Mesenchymal stem cell (in vitro differentiated cells and primary cell): ENCODE measurements around the gene CNDP2. TPM values are rescaled to one million over a fixed set of nuclear protein-coding genes. Genes with fewer than 3 reads are reported as not detected.
A peak's percentile ranks its signal among the peaks of the same experiment; 100 is the strongest.

ENCODE experiments used
- DNase-seq: peaks from one replicate; pipeline ENCODE4 v3.0.0-alpha.2; 2013
- H2AFZ ChIP-seq: one replicate; pipeline ENCODE4 v1.6.1; 2013; ENCODE audit warnings: low read depth, mild to moderate bottlenecking, control low read depth, inconsistent platforms, low read length, moderate library complexity
- H2AK5ac ChIP-seq: 2 replicates; pipeline ENCODE4 v1.6.1; 2013; ENCODE audit warnings: low read length, moderate library complexity, mild to moderate bottlenecking, inconsistent platforms; ENCODE audit not compliant: severe bottlenecking
- H2BK120ac ChIP-seq: one replicate; pipeline ENCODE4 v1.6.1; 2013; ENCODE audit warnings: low read depth, mild to moderate bottlenecking, inconsistent platforms, low read length, moderate library complexity
- H2BK12ac ChIP-seq, 2 experiments: one replicate each; pipeline ENCODE4 v1.6.1; 2013; ENCODE audit warnings: inconsistent platforms in 2 of 2, low read length in 2 of 2, mild to moderate bottlenecking in 2 of 2, moderate library complexity in 2 of 2, control low read depth in 1 of 2
- H2BK15ac ChIP-seq: one replicate; pipeline ENCODE4 v1.6.1; 2013; ENCODE audit warnings: mild to moderate bottlenecking, low read depth, inconsistent platforms; ENCODE audit not compliant: poor library complexity, severe bottlenecking
- H2BK5ac ChIP-seq: 2 replicates; pipeline ENCODE4 v1.6.1; 2013; ENCODE audit warnings: low read depth, mild to moderate bottlenecking, low read length, control low read depth, inconsistent platforms; ENCODE audit not compliant: poor library complexity, severe bottlenecking
- H3K14ac ChIP-seq, 2 experiments: one replicate each; pipeline ENCODE4 v1.6.1; 2013; ENCODE audit warnings: inconsistent platforms in 2 of 2, low read length in 2 of 2, control low read depth in 1 of 2, mild to moderate bottlenecking in 1 of 2, moderate library complexity in 1 of 2
- H3K18ac ChIP-seq, 2 experiments: one replicate each; pipeline ENCODE4 v1.6.1; 2013; ENCODE audit warnings: inconsistent platforms in 2 of 2, low read length in 2 of 2, control low read depth in 1 of 2, low read depth in 1 of 2, mild to moderate bottlenecking in 1 of 2
- H3K23ac ChIP-seq, 2 experiments: one replicate each; pipeline ENCODE4 v1.6.1; 2013; ENCODE audit warnings: inconsistent platforms in 2 of 2, low read length in 2 of 2, mild to moderate bottlenecking in 2 of 2, moderate library complexity in 2 of 2, control low read depth in 1 of 2
- H3K27ac ChIP-seq: 2 replicates; pipeline ENCODE4 v1.5.1; 2013; ENCODE audit warnings: mild to moderate bottlenecking, moderate library complexity, low read length, control low read depth, inconsistent platforms; ENCODE audit not compliant: poor library complexity, severe bottlenecking
- H3K27me3 ChIP-seq, 2 experiments: 2 replicates each; pipeline versions ENCODE4 v1.6.1 to v1.7.0; 2013; ENCODE audit warnings: low read length in 2 of 2, mild to moderate bottlenecking in 2 of 2, moderate library complexity in 2 of 2, control low read depth in 1 of 2, inconsistent platforms in 1 of 2; ENCODE audit not compliant: control insufficient read depth in 1 of 2, insufficient read depth in 1 of 2
- H3K36me3 ChIP-seq, 2 experiments: 2 replicates each; pipeline versions ENCODE4 v1.6.1 to v1.7.0; 2013; ENCODE audit warnings: low read length in 2 of 2, control low read depth in 1 of 2, inconsistent platforms in 1 of 2, low read depth in 1 of 2, mild to moderate bottlenecking in 1 of 2; ENCODE audit not compliant: insufficient read depth in 2 of 2, control insufficient read depth in 1 of 2
- H3K4ac ChIP-seq, 2 experiments: one replicate each; pipeline ENCODE4 v1.6.1; 2013; ENCODE audit warnings: inconsistent platforms in 2 of 2, low read length in 2 of 2, mild to moderate bottlenecking in 2 of 2, moderate library complexity in 2 of 2, control low read depth in 1 of 2, low read depth in 1 of 2
- H3K4me1 ChIP-seq: 2 replicates; pipeline ENCODE4 v1.6.1; 2013; ENCODE audit warnings: low read depth, low read length, control low read depth; ENCODE audit not compliant: control insufficient read depth, insufficient read depth
- H3K4me2 ChIP-seq: 2 replicates; pipeline ENCODE4 v1.6.1; 2013; ENCODE audit warnings: low read length, mild to moderate bottlenecking, inconsistent platforms; ENCODE audit not compliant: poor library complexity, severe bottlenecking
- H3K4me3 ChIP-seq, 2 experiments: 2 replicates each; pipeline versions ENCODE4 v1.5.1 to v1.7.0; 2013; ENCODE audit warnings: low read length in 2 of 2, mild to moderate bottlenecking in 2 of 2, control low read depth in 1 of 2, low read depth in 1 of 2; ENCODE audit not compliant: insufficient read depth in 1 of 2
- H3K79me1 ChIP-seq: replicated peaks from 2 replicates; pipeline ENCODE4 v1.6.1; 2013; ENCODE audit warnings: mild to moderate bottlenecking, control low read depth, low read length, inconsistent platforms; ENCODE audit not compliant: poor library complexity, severe bottlenecking
- H3K9ac ChIP-seq: 2 replicates; pipeline ENCODE4 v1.7.0; 2013; ENCODE audit warnings: mild to moderate bottlenecking, low read length, moderate library complexity
- H3K9me3 ChIP-seq: 2 replicates; pipeline ENCODE4 v1.7.0; 2013; ENCODE audit warnings: mild to moderate bottlenecking, low read length; ENCODE audit not compliant: control insufficient read depth
- H4K8ac ChIP-seq: one replicate; pipeline ENCODE4 v1.6.1; 2013; ENCODE audit warnings: inconsistent platforms, mild to moderate bottlenecking, low read length, moderate library complexity
- H4K91ac ChIP-seq: one replicate; pipeline ENCODE4 v1.6.1; 2013; ENCODE audit warnings: mild to moderate bottlenecking, low read length, inconsistent platforms
- WGBS: methylation state at CpG from one replicate; pipeline ENCODE4 v1.1.7; 2013; ENCODE audit warnings: mixed read lengths; 5-methylcytosine and 5-hydroxymethylcytosine counted together
- polyA plus RNA-seq, 2 experiments: library from polyadenylated mRNA; stranded (reverse); fragments of 200-250 nt; gene quantifications; one replicate each; pipeline ENCODE4 v1.2.3, GENCODE V29; 2013

The CNDP2 gene
- 77.8 TPM for polyA plus RNA-seq (2013, experiment 1 of 2)
- polyA plus RNA-seq (2013, experiment 2 of 2), result 74.3 TPM

DNA sequence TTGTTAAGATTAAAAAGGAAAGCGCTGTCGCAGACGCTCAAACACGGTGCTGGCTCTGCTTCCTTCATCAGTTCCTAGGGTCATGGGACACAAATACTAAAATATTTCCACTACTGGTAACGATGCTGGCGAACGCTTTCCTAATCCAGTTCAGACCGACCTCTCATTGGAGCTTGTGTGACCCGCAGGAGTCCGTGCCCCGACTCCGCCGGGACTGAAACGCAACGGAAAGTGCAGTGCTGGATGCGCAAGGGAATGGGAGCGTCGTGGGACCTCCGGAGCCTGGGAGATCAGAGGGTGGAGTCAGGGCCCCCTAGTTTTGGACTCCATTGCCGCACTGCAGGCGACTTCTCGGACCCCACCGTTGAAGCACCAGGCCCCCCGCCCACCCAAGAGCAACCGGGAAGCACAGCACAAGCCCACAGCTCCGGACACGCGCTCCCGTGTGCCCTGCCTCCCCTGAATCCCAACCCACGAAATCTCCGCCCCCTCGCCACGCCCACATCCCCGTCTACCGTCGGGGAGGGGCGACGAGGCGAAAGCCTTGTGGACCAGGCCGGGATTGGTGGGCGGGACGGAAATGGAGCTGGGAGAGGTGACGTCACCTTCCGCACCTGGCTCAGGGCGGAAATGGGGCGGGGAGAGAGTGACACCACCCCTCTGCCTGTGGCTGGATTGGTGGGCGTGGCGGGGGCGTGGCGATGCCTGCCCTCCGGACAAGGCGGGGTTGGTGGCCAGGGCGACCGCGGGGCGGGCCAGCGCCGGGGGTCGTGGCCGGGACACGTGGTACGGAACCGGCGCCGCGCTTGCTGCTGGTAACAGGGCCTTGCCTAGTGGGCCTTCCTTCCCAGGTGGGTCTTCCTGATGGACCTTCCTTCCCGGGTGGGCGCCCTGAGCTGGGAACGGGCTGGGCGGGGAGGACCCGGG, at the start of gene CNDP2:
TSS of gene CNDP2 (plus strand) at position 783 of the 927 bp plus-strand sequence. CDS start 3,611 bp downstream, outside the sequence.
- Histone ChIP-seq H3K4me3 (peak within 1 kb of the TSS; percentile 97), H3K79me1 (no peaks in the 10 kb centered on the region), H3K27me3 (peaks cover 0 to 6% of the 10 kb centered on the region in 2 experiments), H2BK12ac (peak within 1 kb of the TSS; percentile 23 to 38), H2AK5ac (peak within 1 kb of the TSS; percentile 67), H3K9ac (peak within 1 kb of the TSS; percentile 95), H3K4ac (peak within 1 kb of the TSS; percentile 45 to 92), H3K18ac (peak within 1 kb of the TSS; percentile 84 to 86), H2AFZ (peak within 1 kb of the TSS; percentile 84), H3K27ac (peak within 1 kb of the TSS; percentile 95), H3K14ac (peak within 1 kb of the TSS in 1 of 2 experiments; percentile 72), H3K4me1 (peaks cover 12% of the 10 kb centered on the region), H2BK5ac (peak within 1 kb of the TSS; percentile 89), H3K4me2 (peak within 1 kb of the TSS; percentile 95), H4K91ac (peak within 1 kb of the TSS; percentile 94), H2BK120ac (peak within 1 kb of the TSS; percentile 68), H4K8ac (peak within 1 kb of the TSS; percentile 94), H3K9me3 (peaks cover 5% of the 10 kb centered on the region), H3K23ac (peak within 1 kb of the TSS in 1 of 2 experiments; percentile 16), H3K36me3 (peaks cover 3 to 4% of the 10 kb centered on the region in 2 experiments), H2BK15ac (peak within 1 kb of the TSS; percentile 94)
- under 1% methylated on average over 53 of the region's 71 CpGs for WGBS
- DNase-seq, result peak; percentile 99

- Histone ChIP-seq H4K91ac (no peak overlapping the region), H2BK15ac (peak overlapping the region; percentile 17), H3K4me2 (no peak overlapping the region), H3K23ac (no peak overlapping the region), H3K27me3 (peaks cover 9 to 74% of the 10 kb centered on the region in 2 experiments), H2BK5ac (no peak overlapping the region), H3K79me1 (no peaks in the 10 kb centered on the region), H2AFZ (no peak overlapping the region), H3K4me1 (no peaks in the 10 kb centered on the region), H3K14ac (peak overlapping the region in 1 of 2 experiments; percentile 1), H3K9ac (no peak overlapping the region), H3K36me3 (no peaks in the 10 kb centered on the region), H2BK120ac (no peak overlapping the region), H3K4ac (no peak overlapping the region), H3K4me3 (no peak overlapping the region), H2AK5ac (no peak overlapping the region), H4K8ac (no peak overlapping the region), H3K27ac (no peak overlapping the region), H2BK12ac (no peak overlapping the region), H3K9me3 (no peaks in the 10 kb centered on the region), H3K18ac (no peak overlapping the region)
- DNase-seq, result no peak
- WGBS, result 92% methylated on average over 38 of the region's 38 CpGs
Observed at GRCh38 chr18:74446631-74447403, 49.3 kb upstream of the CNDP2 start.

- Histone ChIP-seq H2BK5ac (no peak overlapping the region), H3K14ac (peak overlapping the region in 1 of 2 experiments; percentile 12), H3K4me1 (no peaks in the 10 kb centered on the region), H2BK15ac (no peak overlapping the region), H2AFZ (no peak overlapping the region), H4K8ac (no peak overlapping the region), H3K4me2 (no peak overlapping the region), H2BK120ac (no peak overlapping the region), H3K9me3 (no peaks in the 10 kb centered on the region), H2AK5ac (no peak overlapping the region), H4K91ac (no peak overlapping the region), H3K27me3 (peaks cover 14 to 79% of the 10 kb centered on the region in 2 experiments), H3K36me3 (no peaks in the 10 kb centered on the region), H3K79me1 (no peaks in the 10 kb centered on the region), H3K4ac (no peak overlapping the region), H3K23ac (no peak overlapping the region), H3K4me3 (no peak overlapping the region), H3K9ac (no peak overlapping the region), H3K18ac (no peak overlapping the region), H3K27ac (no peak overlapping the region), H2BK12ac (no peak overlapping the region)
- no peak for DNase-seq
- 83% methylated on average over 15 of the region's 16 CpGs for whole genome bisulfite sequencing
Observed at GRCh38 chr18:74447404-74448152, 48.6 kb upstream of the CNDP2 start.
